ENCODE data around the gene ATP2C2.
"Not testable (repeated sequence)": the region's sequence is repeated elsewhere in the genome, so short reads cannot be mapped to it uniquely, and the experiment has no call there.

ATP2C2 gene

GRCh38 chr16:84421081-84421937, 53.0 kb downstream of the ATP2C2 start:
- no peak for DNase-seq

- DNase-seq: no peak
Measured at GRCh38 chr16:84421938-84422220, 53.5 kb downstream of the ATP2C2 start.

DNA sequence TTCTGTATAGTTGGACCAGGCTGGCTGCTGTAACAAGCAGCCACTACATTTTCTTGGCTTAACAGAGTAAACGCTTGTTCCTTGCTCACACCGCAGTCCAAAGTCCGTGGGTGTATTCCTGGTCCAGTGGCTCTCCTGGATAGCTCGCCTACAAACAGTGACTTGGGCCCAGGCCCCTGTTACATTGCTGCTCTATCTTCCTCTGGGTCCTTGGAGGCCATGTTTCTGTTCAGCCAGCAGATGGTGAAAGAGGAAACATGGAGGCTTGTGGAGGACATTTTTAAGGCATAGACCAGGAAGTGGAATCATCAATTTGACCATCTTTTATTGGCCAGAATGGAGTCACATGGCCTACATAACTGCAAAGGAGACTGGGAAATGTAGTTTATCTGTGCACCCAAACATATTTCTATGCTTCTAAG, 55.1 kb downstream of the ATP2C2 start:
- peak; percentile 38 for DNase-seq

- DNase-seq: no peak
Measured at GRCh38 chr16:84425696-84426095, 57.4 kb downstream of the ATP2C2 start.

DNA sequence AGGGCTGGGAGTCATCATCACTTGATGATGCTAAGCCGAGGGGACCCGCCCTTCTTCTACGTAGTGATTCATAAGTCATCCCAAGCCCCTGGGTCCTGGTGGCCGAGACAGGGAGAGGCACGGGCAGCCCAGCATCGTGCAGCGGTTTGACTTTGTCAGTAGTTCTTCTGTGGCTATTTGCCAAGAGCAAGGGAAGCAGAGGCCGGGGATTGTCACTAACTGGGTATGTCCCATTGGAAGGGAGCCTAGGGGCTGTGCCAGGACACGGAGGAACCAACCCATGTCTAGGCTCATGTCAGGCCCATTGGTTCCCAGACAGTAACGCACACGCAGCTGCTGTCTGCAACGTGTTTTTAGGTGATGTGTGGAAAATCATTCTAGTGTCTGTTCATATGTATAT, 58.5 kb downstream of the ATP2C2 start:
- no peak for DNase-seq

DNA sequence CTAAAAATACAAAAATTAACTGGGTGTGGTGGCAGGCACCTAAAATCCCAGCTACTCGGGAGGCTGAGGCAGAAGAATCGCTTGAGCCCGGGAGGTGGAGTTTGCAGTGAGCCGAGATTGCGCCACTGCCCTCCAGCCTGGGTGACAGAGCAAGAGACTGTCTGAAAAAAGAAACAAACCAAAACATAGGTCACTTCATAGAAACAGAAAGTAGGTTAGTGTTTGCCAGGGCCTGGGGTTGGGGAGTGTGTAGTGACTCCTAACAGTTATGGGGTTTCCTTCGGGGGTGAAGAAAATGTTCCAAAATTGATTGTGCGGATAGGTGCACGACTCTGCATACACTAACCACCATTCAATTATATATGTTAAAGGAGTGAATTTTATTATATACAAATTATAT, 59.2 kb downstream of the ATP2C2 start:
- no peak for DNase-seq

GRCh38 chr16:84430860-84431259, 62.5 kb downstream of the ATP2C2 start:
- DNase-seq: no peak

- DNase-seq: no peak
Measured at GRCh38 chr16:84434800-84435199, 66.5 kb downstream of the ATP2C2 start.

- no peak for DNase-seq
Measured at GRCh38 chr16:84436196-84436595, 67.9 kb downstream of the ATP2C2 start.

DNA sequence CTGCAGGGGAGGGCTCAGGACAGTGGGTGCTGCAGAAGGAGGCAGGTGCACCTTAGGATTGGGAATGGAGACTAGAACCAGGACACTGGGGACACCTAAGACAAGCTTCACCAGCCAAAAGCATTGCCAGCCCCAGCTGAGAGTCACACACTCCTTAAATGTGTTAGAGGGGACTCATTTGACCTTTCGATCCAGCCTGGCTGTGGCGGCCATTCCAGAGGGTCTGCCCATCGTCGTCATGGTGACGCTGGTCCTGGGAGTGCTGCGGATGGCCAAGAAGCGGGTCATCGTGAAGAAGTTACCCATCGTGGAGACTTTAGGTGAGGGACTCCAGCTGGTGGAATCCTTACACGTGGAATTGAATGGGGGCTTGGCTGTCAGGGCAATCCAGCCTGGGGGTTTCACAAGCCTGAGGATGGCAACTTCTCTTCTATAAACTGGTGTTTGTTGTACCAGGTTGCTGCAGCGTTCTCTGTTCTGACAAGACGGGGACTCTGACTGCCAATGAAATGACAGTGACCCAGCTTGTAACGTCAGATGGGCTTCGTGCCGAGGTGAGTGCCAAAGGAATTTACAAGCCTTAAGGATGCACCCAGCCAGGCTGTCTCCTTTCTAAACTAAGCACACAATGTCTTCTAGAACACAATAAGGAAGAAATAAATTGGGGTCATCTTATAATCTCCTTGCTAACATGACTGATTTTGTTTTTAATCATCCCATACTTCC, 70.8 kb downstream of the ATP2C2 start:
- no peak for DNase-seq

DNA sequence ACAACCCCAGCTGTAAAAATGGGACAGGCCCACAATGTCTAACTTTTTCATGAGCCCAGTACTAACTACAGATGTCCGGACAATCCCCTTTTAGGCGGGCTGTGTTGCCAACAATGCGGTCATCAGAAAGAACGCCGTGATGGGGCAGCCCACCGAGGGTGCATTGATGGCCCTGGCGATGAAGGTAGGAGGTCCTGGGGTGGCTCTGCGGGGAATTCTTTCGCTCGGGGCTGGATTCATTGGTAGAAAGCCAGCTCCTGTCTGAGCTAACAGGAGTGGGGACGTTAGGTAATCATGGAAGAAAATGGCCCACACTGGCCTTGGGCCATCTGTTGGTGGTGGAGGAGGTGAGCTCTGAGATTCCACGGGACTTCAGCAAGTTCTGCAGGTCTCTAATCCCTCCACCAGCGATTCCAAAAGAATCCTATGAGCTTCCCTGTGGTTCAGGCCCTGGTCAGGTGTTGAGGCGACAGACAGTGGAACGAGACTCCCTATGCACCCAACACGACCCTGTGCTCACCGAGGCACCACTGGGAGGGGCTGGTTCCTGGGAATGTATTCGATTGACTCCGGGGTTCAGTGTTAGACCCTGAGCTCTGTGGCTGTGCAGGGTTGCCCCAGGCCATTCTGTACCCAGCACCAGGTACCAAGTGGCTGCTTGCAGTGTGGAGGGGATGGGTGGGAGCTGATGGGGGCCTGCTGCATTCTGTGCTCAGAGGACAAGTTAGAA, 74.2 kb downstream of the ATP2C2 start:
- DNase-seq: no peak

GRCh38 chr16:84443166-84443802, 74.9 kb downstream of the ATP2C2 start:
- no peak for DNase-seq

- no peak for DNase-seq
Measured at GRCh38 chr16:84444476-84444875, 76.1 kb downstream of the ATP2C2 start.

GRCh38 chr16:84446084-84446483, 77.7 kb downstream of the ATP2C2 start:
- DNase-seq: no peak

GRCh38 chr16:84446596-84447392, 78.5 kb downstream of the ATP2C2 start:
- DNase-seq: no peak

- DNase-seq: no peak
Measured at GRCh38 chr16:84448444-84448843, 80.1 kb downstream of the ATP2C2 start.

- DNase-seq: no peak
Measured at GRCh38 chr16:84449156-84450140, 81.1 kb downstream of the ATP2C2 start.

DNA sequence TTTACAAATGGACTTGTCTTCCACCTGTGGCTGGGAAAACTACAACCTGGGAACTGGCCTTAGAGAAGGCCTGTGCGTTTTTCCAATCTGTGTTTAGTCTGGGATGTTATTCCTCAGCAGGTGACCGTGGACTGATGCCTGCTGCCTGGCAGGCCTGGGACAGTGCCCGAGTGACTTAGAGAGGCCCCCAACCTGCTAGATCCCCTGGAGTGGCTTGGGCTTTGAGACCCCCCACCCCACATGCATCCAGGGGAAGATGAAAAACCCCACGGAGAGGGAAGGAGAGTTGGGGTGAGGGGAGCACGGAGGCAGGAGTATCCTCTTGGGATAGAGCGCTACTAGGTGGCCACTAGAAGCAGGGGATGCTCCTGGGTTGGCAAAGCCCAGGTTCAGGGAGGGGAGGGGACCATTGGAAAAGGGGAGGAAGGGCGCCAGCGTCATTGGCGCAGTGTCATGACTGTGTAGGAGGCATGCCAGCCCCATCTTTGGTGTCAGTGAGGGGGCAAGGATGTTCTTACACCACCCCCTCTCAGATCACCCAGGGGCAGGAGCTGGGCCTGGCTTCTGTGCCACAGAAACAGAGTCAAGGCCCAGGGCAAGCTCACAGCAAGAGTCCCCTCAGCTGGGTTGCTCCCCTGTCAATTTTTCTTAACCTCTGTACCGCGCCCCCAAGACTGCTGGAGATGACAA, 82.0 kb downstream of the ATP2C2 start:
- no peak for DNase-seq

DNA sequence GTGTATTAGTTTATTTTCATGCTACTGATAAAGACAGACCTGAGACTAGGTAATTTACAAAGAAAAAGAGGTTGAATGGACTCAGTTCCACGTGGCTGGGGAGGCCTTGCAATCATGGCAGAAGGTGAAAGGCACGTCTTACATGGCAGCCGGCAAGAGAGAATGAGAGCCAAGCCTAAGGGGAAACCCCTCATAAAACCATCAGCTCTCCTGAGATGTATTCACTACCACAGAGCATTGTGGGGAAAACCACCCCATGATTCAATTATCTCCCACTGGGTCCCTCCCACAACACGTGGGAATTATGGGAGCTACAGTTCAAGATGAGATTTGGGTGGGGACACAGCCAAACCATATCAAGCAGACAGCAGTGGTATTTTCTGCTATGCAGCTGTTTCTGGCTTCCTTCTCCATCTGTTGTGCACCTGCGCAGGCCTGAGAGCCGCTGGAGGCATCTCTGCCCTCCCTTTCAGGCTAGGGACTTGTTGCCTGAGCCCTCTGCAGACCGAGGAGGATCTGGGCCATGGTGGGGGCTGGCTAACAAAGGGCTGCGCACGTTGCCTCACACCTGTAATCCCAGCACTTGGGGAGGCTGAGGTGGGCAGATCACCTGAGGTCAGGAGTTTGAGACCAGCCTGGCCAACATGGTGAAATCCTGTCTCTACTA, 82.8 kb downstream of the ATP2C2 start:
- not testable (repeated sequence) for DNase-seq

DNA sequence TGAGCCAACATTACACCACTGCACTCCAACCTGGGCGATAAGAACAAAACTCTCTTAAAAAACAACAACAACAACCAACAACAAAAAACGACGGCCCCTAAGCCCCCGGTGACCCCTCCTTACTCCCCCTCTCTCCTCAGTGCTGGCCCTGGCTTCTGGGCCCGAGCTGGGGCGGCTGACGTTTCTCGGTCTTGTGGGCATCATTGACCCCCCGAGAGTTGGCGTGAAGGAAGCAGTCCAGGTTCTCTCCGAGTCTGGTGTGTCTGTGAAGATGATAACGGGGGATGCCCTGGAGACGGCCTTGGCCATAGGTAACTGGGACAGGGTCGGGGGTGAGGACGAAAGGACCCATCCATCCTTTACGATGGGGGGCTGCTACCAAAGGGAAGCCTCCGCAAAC, 83.4 kb downstream of the ATP2C2 start:
- no peak for DNase-seq

Data from RPMI8226 (cell line).